HG02885 (cell line): ENCODE data around the gene SPG7.
"Not testable (repeated sequence)": the region's sequence is repeated elsewhere in the genome, so short reads cannot be mapped to it uniquely, and the experiment has no call there.

ENCODE experiments used
- ATAC-seq: cut with Tn5 transposase; IDR thresholded peaks from one replicate; pipeline ENCODE4 v1.9.1; 2021; ENCODE audit warnings: mild to moderate bottlenecking; ENCODE audit not compliant: unreplicated experiment, poor library complexity

Gene SPG7

DNA sequence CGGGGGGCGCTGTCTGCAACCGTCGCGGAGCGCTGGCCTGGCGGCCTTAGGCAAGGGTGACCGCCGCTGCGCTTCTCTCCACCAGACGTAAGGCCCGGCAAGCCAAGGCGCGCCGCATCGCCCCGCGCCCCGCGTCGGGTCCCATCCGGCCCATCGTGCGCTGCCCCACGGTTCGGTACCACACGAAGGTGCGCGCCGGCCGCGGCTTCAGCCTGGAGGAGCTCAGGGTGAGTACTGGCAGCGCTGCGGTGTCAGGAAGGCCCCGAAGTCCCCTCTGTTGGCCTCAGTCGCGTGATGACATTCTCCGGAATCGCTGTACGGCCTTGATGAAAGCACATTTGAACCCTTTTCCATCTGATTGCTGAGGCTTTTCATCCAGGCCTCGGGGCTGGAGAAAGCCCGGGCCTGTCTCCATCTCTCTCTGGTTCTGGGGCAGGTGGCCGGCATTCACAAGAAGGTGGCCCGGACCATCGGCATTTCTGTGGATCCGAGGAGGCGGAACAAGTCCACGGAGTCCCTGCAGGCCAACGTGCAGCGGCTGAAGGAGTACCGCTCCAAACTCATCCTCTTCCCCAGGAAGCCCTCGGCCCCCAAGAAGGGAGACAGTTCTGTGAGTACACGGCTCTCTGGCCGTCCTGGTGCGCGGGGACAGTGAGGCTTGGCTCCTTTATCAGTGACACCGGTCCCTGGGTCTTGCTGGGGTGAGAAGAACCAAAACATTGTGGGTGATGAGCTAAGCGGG lies 53.1 kb downstream of the SPG7 start:
- no peak for ATAC-seq

DNA sequence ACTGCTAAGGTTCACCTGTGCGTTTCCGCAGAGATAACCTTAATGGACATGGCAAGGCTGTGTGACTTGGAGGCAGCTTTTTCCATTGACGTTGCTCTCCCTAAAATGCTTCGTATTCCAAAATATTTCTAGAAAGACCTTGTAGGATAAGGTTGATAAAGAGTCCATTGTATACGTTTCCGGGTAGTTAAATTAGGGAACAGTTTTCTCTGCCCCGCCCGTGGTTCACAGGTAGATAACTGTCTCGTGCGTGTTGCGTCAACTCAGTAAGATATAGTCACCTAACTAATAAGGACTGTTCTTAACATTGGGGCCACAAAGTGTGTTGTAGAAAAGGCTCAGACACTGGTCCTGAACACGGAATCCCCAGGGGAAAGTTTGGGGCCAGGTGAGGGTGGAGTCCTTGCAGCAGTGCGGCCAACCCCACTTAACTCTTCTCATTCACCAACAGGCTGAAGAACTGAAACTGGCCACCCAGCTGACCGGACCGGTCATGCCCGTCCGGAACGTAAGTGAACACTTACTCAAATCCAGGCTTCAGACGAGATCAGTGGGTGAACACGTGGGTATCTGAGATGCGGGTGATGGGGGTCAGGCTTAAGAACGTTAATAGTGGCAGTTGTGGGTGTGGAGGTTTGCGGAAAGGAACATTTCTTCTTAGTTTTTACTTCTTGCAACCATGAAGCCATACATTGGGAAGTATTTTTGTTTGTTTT lies 53.8 kb downstream of the SPG7 start:
- ATAC-seq, result no peak

DNA sequence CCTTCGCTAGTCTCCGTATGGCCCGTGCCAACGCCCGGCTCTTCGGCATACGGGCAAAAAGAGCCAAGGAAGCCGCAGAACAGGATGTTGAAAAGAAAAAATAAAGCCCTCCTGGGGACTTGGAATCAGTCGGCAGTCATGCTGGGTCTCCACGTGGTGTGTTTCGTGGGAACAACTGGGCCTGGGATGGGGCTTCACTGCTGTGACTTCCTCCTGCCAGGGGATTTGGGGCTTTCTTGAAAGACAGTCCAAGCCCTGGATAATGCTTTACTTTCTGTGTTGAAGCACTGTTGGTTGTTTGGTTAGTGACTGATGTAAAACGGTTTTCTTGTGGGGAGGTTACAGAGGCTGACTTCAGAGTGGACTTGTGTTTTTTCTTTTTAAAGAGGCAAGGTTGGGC lies 54.7 kb downstream of the SPG7 start:
- no peak for ATAC-seq

DNA sequence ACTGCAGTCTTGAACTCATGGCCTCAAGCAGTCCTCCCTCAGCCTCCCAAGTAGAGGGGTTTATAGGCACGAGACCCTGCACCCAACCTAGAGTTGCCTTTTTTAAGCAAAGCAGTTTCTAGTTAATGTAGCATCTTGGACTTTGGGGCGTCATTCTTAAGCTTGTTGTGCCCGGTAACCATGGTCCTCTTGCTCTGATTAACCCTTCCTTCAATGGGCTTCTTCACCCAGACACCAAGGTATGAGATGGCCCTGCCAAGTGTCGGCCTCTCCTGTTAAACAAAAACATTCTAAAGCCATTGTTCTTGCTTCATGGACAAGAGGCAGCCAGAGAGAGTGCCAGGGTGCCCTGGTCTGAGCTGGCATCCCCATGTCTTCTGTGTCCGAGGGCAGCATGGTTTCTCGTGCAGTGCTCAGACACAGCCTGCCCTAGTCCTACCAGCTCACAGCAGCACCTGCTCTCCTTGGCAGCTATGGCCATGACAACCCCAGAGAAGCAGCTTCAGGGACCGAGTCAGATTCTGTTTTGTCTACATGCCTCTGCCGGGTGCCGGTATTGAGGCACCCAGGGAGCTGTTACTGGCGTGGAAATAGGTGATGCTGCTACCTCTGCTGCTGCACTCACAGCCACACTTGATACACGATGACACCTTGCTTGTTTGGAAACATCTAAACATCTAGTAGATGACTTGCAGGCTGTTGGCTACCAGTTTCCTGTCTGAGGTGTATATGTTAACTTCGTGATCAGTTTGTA lies 55.6 kb downstream of the SPG7 start:
- ATAC-seq, result no peak

DNA sequence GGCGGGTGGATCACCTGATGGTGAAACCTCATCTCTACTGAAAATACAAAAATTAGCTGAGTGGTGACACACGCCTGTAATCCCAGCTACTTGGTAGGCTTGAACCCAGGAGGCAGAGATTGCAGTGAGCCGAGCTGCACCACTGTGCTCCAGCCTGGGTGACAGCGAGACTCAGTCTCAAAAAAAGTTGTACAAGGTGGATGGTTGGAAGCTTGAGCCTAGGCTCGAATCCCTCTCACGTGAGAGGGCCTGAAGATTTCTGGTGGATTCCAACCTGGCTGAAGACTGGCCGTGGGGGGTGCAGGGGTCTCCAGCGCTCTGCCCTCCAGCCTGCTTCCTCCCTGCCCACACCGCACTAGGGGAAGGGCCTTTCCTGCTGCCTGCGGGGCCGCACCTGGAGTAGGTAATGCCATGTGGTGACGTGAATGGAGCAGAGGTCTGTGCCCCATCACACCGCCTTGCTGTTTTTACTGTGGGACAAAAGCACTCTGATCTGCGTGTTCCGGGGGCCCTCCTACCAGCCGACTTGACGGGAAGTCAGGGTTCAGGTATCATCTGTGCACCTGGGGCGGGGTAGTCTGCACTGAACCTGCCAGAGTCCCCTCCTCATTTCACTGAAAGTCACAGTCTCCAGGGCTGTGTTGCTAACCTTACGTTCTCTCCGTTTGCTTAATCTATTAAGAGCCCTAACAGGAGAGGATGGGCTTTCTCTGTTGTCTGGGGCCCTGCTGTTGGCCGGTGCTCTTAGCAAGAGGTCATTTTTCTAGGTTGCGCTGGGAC lies 56.5 kb downstream of the SPG7 start:
- no peak for ATAC-seq

DNA sequence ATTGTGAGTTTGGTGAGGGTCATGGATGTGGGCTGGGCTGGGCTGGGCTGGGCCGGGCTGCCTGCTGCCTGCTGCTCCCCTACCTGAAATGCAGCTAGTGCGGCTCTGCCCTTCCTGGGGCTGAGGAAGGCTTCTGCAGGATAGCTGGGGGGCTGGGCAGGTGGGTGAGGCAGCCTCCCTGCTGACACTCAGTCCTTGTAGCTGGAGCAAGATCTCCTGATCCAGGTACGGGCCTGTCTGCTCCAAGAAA lies 57.0 kb downstream of the SPG7 start:
- no peak for ATAC-seq

DNA sequence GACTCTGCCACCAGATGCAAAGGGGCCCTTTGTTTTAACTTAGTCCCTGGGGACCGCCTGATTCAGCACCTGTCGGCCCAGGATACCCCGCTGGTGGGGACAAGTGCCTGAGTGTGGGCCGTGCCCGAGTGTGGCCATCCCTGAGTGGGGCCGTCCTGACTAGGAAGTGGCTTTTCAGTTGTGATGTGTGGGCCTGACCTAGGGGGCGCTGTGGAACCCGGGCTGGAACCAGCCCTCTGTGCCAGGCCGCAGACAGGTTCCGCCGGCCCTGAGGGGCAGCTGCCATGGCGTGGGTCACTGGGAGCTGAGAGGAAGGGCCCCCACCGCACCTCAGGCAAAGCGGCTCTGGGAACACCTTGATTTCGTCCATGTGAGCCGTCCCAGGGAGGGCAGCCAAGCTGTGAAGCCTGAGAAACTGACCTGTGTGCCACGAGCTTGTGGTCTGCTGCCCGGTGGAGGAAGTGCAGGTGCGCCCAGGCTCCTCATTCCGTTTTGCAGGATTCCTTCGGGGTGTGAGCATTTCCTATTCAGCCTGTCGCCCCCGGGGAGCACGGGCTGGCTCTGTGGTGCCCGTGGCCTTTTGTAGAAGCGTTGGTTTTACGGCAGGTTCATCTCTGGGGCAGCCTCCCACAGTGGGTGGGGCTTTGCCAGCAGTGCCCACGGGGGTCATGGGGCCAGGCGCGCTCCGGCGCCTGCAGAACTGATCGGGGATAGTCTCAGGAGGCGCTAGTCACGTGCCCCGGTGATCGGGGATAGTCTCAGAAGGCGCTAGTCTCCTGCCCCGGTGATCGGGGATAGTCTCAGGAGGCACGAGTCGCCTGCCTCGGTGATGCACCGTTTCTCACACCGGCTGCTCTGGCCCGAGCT lies 57.5 kb downstream of the SPG7 start:
- no peak for ATAC-seq

DNA sequence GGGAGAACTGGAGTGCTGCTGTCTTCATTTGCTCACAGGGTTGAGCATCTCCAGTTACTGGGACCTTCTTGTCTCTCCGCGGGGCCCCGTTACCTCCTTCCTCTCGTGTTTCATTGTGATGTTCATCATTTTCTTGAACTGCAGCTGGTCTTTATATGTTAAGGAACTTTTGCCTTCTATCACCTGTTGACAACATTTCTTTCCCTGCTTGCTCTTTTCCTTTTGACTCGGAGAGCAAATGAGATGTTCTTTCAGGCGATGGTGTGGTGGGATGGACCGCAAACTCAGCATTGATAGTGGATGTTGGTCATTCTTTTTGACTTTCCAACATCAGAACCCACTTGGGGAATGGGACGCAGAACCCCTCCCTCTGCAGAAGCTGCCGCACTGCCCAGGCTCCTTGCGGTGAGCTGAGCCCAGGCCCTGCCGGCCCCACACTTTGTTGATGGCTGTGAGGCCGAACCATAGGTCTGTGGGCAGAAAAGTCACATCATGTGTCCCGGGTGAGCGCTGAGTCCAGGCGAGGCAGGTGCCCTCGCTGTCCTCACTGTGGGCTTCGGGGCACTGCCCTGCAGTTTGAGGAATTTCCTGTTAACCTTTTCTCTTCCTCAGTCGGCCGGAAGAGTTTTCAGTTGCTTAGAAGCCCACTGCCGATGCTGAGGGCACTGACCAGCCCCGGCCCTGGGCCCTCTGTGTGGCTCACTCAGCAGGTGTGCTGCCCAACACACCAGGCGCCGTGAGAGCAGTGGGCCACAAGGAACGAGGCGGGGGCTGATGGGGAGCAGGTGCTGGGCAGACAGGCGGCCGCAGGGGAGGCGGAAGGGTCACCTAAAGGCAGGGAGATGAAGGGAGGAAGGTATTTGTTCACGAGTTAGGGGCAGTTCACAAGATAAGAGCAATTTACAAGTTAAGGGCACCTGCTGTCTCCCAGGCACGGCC lies 59.7 kb downstream of the SPG7 start:
- ATAC-seq, result no peak

DNA sequence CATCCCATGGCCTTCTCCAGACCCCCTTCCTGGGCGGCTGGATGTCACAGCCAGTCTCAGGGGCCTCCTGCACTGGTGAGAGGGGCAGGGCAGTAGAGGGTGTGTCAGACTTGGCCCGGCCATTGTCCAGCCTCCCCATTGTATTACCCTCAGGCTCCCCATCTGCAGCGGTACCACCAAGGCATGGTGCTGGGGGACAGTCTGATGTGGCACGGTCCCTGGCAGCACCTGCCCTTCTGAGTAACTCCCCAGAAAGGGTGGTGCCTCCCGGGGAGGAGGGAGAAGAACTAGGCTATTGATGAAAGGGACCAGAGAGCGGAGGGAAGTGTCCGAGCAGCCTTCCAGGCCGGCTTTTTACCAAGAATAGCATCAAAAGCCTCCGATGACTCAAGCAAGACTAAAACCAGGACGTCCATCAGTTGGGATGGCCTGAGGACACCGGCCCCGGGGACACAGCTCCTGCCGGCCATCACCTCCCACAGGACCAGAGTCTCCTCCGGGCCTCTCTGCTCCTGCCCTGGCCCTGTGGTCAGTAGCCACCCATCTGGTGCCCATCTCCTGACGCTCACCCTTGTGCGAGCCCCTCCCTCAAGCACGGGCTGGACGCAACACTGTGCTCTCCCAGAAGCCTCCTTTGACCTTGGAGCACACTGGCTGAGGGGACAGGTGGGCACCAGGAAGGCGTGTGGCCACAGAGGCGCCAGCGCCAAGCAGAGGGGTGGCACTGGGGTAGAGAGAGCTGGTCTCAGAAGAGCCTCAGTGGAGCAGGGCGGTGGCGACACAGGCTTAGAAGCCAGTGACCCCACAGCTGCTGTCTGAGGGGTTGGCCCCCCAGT lies 61.5 kb downstream of the SPG7 start:
- no peak for ATAC-seq

DNA sequence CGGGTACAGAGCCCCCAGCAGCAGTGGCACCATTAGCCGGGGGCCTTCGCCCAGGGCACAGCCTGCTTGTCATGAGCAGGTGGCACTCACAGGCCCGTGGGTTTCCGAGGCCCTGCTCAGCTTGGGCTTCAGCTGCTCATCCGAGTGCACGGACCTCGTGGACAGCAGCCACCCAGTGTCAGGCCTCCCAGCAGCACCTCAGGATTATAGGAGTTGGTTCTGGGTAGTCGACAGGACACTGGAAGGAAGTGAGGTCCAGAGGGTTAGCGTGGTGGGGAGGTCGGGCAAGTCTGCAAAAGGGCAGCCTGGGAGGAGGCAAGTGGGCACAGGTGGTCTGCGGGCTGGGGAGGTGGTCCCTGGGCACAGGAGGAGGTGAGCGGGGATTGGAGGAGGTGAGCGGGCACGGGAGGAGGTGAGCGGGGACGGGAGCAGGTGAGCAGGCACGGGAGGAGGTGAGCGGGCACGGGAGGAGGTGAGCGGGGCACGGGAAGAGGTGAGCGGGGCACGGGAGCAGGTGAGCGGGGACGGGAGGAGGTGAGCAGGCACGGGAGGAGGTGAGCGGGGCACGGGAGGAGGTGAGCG lies 62.2 kb downstream of the SPG7 start:
- no peak for ATAC-seq

DNA sequence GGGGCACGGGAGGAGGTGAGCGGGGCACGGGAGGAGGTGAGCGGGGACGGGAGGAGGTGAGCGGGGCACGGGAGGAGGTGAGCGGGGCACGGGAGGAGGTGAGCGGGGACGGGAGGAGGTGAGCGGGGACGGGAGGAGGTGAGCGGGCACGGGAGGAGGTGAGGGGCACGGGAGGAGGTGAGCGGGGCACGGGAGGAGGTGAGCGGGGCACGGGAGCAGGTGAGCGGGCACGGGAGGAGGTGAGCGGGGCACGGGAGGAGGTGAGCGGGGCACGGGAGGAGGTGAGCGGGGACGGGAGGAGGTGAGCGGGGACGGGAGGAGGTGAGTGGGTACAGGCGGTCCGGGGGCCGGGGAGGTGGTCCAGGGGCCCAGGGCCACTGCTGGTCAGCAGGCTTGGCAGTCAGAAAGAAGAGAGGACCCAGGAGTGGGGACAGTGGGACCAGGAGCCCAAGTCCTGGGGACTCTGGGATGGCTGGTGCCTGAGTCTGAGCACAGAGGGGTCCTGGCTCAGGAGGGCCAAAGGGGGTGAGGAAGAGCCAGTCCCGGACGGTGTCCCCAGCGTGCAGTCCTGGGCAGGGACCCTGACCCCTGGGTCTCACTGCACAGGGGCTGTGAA lies 62.9 kb downstream of the SPG7 start:
- not testable (repeated sequence) for ATAC-seq

DNA sequence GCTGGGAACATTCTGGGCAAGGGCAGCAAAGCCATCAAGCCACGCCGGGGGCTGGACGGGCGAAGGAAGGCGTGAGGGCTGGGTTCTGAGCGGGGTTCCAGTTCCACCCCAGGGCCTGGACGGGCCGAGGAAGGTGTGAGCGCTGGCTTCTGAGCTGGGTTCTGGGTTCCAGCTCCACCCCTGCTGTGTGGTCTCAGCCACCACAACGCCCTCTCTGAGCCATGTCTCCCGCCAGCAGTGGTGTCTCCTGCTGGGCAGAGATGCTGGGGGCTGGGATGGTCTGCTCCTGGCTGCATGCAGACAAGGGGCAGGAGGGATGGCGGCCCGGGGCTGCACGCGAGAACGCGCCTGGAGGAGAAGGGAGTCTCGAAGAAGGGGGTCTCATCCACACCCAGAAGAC lies 63.4 kb downstream of the SPG7 start:
- ATAC-seq, result no peak

DNA sequence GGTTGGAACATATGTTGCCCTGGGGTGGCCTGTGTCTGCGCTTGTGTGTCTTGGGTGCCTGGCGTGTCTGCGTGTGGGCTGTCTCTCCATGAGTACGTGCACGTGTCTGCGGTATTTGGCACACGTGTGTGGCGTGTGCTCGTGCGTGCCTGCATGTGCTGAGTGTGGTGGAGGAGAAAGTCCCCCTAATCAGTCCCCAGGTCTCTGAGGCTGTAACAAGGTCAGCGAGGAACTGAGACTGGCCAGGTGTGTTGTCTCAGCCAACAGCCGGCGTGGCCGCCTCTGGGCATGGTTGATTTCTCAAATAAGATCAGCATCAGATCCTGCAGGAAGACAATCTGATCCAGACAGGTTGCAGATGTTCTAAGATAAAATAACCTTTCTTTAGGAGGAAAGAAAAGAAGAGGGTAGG lies 63.9 kb downstream of the SPG7 start:
- ATAC-seq, result no peak

DNA sequence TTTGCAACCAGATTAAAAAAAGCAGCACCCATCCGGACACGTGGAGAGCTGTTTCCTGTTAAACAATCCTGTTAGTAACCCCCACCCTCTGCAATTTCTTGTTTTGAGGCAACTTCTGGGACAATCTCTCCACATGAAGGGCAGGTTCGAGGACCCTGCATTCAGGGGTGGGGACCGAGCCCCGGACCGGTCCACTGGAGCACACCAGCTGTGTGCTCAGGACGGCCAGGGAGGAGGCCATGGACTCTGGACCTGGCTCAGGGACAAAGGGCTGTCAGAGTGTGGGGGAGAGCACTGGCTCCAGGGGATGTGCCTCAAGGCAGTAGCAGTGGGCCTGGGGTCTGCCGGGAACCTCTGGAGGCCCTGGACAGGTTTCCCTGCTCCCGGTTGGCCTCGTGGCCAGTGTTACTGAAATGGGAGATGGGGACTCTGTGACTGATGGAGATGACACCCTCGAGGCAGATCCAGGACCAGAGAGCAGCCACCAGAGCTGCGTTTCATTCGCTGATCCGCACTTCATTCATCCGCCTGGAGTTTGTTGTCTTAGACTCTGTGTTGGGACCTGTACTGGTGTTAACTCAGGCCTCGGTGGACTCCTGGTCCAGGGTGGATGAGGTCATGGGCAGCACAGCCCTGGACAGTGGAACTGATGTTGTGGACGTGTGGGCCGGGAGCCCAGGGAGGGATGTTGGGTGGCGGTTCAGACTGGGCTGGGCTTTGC lies 64.4 kb downstream of the SPG7 start:
- ATAC-seq, result no peak

DNA sequence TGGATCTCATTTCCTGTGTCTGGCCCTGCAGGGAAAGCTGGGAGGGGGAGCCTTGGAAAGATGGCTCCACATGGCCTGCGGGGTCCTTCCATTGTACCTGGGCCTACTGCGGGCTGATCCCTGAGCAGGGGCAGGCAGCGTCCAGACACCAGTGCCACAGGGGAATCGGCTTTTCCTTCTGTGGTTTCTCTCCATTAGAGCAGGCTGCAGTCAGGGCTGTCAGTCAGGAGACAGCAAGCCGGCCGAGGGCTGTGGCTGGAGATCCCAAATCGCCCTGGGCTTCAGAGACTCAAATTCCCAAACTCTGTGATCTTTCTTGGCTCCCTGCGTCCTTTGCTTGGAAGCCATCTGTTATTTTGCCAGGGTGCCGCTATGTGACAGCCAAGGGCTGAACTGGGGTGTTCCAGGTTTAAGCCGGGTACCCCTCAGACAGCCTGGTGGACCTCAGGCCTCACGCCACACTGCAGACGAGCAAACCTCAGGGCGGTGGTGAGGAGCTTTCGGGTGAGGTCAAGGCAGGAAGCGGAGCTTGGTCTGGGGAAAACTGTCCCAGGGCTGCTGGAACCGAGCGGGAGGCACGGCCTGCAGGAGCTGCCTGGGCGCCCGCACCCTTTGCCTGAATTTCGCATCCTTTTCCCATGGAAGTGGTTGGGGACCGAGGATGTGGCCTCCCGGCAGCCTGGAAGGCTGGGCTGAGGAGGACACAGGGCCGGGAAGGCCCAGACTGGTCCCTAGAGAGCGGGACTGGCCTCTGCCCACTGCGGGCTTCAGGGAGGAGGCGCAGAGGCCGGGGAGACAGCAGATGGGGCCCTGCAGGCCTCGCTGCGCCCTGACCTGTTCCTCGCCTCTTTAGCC lies 65.8 kb downstream of the SPG7 start:
- ATAC-seq, result no peak
